ENCODE results near the gene SAMD15.

The SAMD15 gene

GRCh38 chr14:77375164-77375950, 1.8 kb upstream of the SAMD15 start:
- peak overlapping the region; percentile 81 for H3K4me3 ChIP-seq (ENCODE audit: low read depth, low read length)
- no peak for TF ChIP-seq CTCF (IDR thresholded peaks at IDR 0.05; ENCODE audit: borderline replicate concordance, insufficient read depth, low read depth, low read length)

- no peak for TF ChIP-seq CTCF (IDR thresholded peaks at IDR 0.05; ENCODE audit: borderline replicate concordance, insufficient read depth, low read depth, low read length)
- H3K4me3 ChIP-seq (ENCODE audit: low read depth, low read length): peak overlapping the region; percentile 81
These were observed 1.0 kb upstream of the SAMD15 start for GRCh38 chr14:77375973-77376770.

GRCh38 chr14:77377502-77377844, 294 bp downstream of the SAMD15 start:
- no peak for TF ChIP-seq CTCF (IDR thresholded peaks at IDR 0.05; ENCODE audit: borderline replicate concordance, insufficient read depth, low read depth, low read length)
- H3K4me3 ChIP-seq (ENCODE audit: low read depth, low read length): peak overlapping the region; percentile 81

- no peak for TF ChIP-seq CTCF (IDR thresholded peaks at IDR 0.05; ENCODE audit: borderline replicate concordance, insufficient read depth, low read depth, low read length)
These were observed 1.5 kb downstream of the SAMD15 start for GRCh38 chr14:77378701-77379100.

GRCh38 chr14:77390188-77390587, 13.0 kb downstream of the SAMD15 start:
- no peak for TF ChIP-seq CTCF (IDR thresholded peaks at IDR 0.05; ENCODE audit: borderline replicate concordance, insufficient read depth, low read depth, low read length)
- no peak overlapping the region for H3K4me3 ChIP-seq (ENCODE audit: low read depth, low read length)

More at GRCh38 chr14:77378701-77379100, 1.5 kb downstream of the SAMD15 start:
- no peak overlapping the region for H3K4me3 ChIP-seq (ENCODE audit: low read depth, low read length)

- H3K4me3 ChIP-seq (ENCODE audit: low read depth, low read length): no peak overlapping the region
- no peak for TF ChIP-seq CTCF (IDR thresholded peaks at IDR 0.05; ENCODE audit: borderline replicate concordance, insufficient read depth, low read depth, low read length)
These were observed 23.0 kb downstream of the SAMD15 start for GRCh38 chr14:77400216-77400615.

Measured in GM12875 (cell line).